ENCODE data around the gene RASEF.

DNA sequence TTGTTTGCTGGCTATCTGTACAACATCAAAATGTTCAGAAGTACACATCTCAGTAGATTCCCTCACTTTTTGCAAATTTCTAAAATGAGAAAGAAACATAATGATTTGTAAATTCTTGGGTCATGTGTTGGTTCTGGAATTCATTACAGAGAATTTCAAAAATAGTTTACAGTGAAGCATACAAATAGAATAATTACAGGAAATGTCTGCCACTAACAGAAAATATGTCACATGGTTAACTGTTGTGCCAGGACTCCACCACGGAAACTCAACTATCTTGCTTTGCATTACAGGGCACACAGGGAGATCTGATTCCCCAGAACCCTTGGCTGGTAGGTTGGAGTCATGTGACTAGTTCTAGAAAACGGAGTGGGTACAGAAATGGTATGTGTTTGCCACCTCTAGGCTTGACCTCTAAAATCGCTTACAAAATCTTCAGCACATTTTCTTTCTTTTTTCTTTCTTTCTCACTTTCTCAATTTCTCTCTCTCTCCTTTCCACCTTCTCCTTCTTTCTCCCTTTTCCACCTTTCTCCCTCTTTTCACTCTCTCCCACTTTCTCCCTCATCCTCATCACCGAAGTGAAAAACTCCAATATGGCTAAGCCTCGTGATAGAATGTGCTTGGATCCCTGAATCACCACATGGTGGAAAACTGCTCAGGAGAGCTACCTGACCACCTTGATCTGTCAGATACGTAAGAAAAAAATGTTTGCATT is 32.4 kb downstream of the RASEF start:
- TF ChIP-seq, protein P1, sequence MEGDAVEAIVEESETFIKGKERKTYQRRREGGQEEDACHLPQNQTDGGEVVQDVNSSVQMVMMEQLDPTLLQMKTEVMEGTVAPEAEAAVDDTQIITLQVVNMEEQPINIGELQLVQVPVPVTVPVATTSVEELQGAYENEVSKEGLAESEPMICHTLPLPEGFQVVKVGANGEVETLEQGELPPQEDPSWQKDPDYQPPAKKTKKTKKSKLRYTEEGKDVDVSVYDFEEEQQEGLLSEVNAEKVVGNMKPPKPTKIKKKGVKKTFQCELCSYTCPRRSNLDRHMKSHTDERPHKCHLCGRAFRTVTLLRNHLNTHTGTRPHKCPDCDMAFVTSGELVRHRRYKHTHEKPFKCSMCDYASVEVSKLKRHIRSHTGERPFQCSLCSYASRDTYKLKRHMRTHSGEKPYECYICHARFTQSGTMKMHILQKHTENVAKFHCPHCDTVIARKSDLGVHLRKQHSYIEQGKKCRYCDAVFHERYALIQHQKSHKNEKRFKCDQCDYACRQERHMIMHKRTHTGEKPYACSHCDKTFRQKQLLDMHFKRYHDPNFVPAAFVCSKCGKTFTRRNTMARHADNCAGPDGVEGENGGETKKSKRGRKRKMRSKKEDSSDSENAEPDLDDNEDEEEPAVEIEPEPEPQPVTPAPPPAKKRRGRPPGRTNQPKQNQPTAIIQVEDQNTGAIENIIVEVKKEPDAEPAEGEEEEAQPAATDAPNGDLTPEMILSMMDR (IDR thresholded peaks at IDR 0.05), result no peak
- TF ChIP-seq POLR2A (IDR thresholded peaks at IDR 0.05) (no peak), POLR2AphosphoS5 (IDR thresholded peaks at IDR 0.05; ENCODE audit: insufficient read depth in 1 of 2, low read depth in 1 of 2) (no peak)
